OCI-M2 (cell line): ENCODE data around the gene FAM219A.
"Not testable (repeated sequence)": the region's sequence is repeated elsewhere in the genome, so short reads cannot be mapped to it uniquely, and the experiment has no call there.

Experiments
- DNase-seq: peaks from one replicate; lab custom pipeline; 2025; ENCODE audit not compliant: unreplicated experiment; lab: John Stamatoyannopoulos, UW

FAM219A gene

DNA sequence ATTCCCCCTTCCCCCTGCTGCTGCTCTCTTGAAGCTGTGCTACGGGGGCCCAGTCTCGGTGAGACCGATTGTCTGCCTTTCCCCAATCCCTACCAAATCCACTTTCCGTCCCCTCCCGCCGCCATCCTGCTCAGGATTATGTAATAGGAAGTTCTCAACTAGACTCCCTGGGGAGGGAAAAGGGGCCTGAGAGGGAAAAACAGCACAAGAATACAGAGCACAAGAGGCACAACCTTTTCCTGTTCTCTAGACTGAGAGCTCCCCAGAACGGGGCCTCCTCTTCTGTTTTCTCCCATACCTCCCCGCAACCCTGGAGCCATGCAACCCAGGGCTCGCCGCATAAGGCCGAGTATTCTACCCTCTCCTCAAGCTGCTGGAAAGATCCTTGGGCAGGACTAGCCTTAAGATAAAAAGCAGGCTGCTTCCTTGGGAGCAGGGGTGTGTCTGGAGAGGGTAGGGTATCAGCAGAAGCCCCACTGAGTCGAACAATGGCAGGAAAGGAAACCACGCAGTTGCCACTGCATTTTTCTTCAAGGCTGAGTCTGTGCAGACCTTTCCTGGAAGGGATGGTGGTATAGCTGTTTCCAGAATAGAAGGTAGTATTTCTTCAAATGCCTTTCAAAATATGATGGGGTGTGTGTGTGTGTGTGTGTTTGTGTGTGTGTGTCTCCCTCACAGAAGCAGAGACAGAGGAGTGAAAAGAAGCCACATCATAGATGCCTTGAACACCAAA, 94.6 kb downstream of the FAM219A start:
- DNase-seq: no peak

DNA sequence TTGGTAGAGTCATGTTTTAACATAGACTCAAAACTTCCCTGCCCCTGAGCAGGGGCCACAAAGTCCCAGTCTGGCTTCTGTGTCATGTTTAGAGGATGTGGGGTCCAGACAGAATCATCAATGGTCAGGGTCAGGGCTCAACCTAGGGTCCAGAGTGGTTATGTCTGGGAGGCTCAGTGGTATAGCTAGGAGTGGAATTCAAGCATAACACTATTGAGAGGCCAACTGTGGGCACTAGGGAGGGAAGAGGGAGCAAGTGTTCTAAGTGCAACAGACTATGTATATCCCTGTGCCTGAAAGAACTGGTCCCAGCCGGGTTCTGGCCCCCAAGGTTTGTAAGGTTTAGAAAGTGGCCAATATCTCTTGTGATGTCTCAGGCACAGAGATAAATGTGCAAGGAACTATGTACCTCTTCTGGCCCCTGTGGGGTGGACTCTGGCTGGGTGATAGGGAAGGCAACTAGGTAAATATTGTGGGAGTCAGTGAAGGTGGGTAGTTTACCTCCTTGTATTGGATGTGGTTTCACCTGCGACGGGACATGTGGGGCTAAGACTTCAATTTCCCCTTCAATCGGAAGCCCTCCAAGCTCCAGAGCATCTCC, 95.7 kb downstream of the FAM219A start:
- DNase-seq: no peak

DNA sequence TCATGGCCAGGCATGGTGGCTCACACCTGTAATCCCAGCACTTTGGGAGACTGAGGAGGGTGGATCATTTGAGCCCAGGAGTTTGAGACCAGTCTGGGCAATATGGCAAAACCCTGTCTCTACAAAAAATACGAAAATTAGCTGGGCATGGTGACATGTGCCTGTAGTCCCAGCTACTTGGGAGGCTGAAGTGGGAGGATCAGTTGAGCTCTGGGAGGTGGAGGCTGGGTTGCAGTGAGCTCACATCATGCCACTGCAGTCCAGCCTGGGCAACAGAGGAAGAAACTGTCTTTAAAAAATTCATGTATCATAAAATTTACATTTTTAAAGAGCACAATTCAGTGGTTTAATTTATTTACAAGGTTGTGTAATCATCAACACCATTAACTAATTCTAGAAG, 105.4 kb downstream of the FAM219A start:
- DNase-seq: not testable (repeated sequence)

DNA sequence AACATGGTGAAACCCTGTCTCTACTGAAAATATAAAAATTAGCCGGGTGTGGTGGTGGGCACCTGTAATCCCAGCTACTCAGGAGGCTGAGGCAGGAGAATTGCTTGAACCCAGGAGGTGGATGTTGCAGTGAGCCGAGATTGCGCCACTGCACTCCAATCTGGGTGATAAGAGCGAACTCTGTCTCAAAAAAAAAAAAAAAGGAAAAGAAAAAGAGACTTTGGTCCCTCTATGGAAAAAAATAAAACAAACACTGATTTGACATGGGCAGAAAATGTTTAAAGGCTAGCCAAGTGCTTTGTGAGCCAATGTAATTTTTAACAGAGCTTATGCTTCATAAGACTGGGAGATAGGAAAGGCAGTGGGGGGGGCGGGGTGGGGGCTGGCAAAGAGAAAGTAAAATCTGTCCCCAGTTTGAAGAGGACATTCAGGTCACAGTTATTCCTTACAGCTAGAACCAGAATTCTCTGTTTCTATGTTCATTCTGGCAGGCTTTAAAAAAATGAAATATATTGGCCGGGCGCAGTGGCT, 106.2 kb downstream of the FAM219A start:
- DNase-seq: not testable (repeated sequence)

DNA sequence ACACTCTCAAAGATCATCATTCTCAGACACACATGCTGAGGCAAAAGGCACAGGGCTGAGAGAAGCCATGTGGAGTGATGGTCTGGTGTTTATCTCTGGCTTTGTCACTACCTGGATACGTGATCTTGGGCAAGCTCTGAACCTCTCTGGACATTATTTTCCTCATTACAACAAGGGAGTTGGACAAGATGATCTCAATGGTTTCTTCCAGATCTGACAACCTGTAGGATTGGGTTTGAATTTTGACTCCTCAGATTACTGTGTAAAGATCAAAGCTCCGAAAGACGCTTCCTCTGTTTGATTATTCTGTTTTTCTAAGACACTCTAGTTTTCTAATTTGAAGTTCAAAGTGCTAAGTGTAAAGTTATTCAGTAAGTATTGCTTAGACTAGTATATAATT, 109.0 kb downstream of the FAM219A start:
- no peak for DNase-seq
